Cerebellar nuclear complex (tissue), 1 donor: ENCODE measurements around the gene CMIP.

Experiments used
- DNase-seq, 2 experiments: peaks; one replicate each; lab custom pipeline; 2025; lab: John Stamatoyannopoulos, UW

Gene CMIP

GRCh38 chr16:81607006-81607405 lies 162.4 kb downstream of the CMIP start:
- DNase-seq, result no peak

- DNase-seq, result no peak
These were observed 163.4 kb downstream of the CMIP start for GRCh38 chr16:81607805-81608522.

- DNase-seq, result no peak
These were observed 164.1 kb downstream of the CMIP start for GRCh38 chr16:81608523-81609209.

GRCh38 chr16:81609323-81609892 lies 164.8 kb downstream of the CMIP start:
- no peak for DNase-seq

GRCh38 chr16:81610144-81610842 lies 165.7 kb downstream of the CMIP start:
- DNase-seq, result no peak

GRCh38 chr16:81610936-81611335 lies 166.3 kb downstream of the CMIP start:
- DNase-seq, result no peak

- no peak for DNase-seq
These were observed 167.1 kb downstream of the CMIP start for GRCh38 chr16:81611721-81612120.

GRCh38 chr16:81612351-81613163 lies 167.9 kb downstream of the CMIP start:
- DNase-seq, result no peak

- DNase-seq, result no peak
These were observed 169.6 kb downstream of the CMIP start for GRCh38 chr16:81614171-81614570.

- DNase-seq, result no peak
These were observed 170.2 kb downstream of the CMIP start for GRCh38 chr16:81614654-81615359.

- DNase-seq, result no peak
These were observed 170.8 kb downstream of the CMIP start for GRCh38 chr16:81615411-81615810.

- no peak for DNase-seq
These were observed 171.2 kb downstream of the CMIP start for GRCh38 chr16:81615833-81616232.

GRCh38 chr16:81616321-81617020 lies 171.9 kb downstream of the CMIP start:
- no peak for DNase-seq

GRCh38 chr16:81617021-81617346 lies 172.4 kb downstream of the CMIP start:
- no peak for DNase-seq

GRCh38 chr16:81618187-81618586 lies 173.6 kb downstream of the CMIP start:
- DNase-seq, result no peak

- DNase-seq, result no peak
These were observed 174.1 kb downstream of the CMIP start for GRCh38 chr16:81618661-81619060.

- DNase-seq, result no peak
These were observed 175.4 kb downstream of the CMIP start for GRCh38 chr16:81620029-81620428.

- DNase-seq, result no peak
These were observed 176.2 kb downstream of the CMIP start for GRCh38 chr16:81620796-81621195.

GRCh38 chr16:81621496-81621895 lies 176.9 kb downstream of the CMIP start:
- DNase-seq, result no peak

GRCh38 chr16:81623365-81624102 lies 178.9 kb downstream of the CMIP start:
- DNase-seq, result no peak
